Measurements from ENCODE around the gene ADAMTS6.

ADAMTS6 gene

DNA sequence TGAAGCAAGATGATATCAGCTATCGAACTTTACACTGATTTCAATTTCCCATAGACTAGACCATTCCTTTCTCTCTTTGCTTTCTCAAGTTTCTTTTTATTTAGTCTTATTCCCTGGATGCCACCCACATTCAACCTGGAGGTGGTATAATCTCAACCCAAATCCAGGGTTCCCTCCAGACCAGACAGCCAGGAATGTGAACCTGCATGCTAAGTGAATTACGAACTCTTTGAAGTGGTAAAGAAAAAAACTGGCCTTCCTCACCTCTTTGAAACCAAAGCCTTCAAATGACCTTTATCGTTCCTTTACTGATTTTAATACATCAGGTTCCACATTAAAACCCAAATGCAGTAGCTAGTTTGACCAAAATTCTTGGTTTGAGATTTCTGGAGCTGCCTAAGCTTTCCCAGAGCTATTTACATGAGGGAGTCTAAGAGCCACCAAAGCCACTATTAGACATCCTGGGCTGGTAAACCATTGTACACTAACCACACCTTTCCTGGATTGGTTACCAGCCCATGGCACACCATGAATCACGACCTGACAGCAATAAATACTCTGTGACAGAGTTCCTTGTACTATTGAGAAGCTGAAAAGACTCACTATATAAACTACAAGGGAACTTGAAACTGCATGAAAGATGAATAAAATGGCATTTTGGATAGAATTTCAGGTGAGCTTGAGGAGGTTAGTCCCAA lies 323.7 kb downstream of the ADAMTS6 start:
- Histone ChIP-seq H3K9ac (ENCODE audit: low read depth, low read length) (no peak overlapping the region), H3K36me3 (ENCODE audit: control insufficient read depth, insufficient read depth, low read length) (no peaks in the 10 kb centered on the region), H3K27me3 (ENCODE audit: control insufficient read depth, insufficient read depth, low read length) (no peaks in the 10 kb centered on the region), H3K4me1 (ENCODE audit: control insufficient read depth, insufficient read depth, low read length) (no peaks in the 10 kb centered on the region), H3K4me3 (ENCODE audit: low read depth, low read length) (no peak overlapping the region), H3K9me3 (ENCODE audit: control insufficient read depth, insufficient read depth, low read length) (peaks cover 3% of the 10 kb centered on the region)

DNA sequence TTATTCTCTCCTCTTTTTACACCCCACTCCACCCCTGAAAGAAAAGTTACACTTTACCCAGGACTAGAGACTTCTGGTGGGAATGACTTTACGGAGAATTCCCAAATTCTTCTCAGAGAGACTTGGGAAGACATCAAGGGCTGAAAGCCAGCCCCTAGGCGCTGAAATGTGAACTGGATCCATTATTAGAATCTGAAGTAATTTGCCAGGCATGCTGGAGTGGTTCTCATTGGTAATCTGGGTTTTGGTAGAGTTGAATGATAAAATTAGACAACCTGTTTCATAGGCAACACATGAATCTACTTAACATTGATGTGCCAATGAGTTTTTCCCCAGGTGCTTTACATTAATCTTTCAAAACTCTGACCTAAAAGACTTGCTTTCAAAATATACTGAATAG lies 324.8 kb downstream of the ADAMTS6 start:
- H3K36me3 ChIP-seq (ENCODE audit: control insufficient read depth, insufficient read depth, low read length) = no peaks in the 10 kb centered on the region
- no peak overlapping the region for H3K4me3 ChIP-seq (ENCODE audit: low read depth, low read length)
- no peaks in the 10 kb centered on the region for H3K9me3 ChIP-seq (ENCODE audit: control insufficient read depth, insufficient read depth, low read length)

DNA sequence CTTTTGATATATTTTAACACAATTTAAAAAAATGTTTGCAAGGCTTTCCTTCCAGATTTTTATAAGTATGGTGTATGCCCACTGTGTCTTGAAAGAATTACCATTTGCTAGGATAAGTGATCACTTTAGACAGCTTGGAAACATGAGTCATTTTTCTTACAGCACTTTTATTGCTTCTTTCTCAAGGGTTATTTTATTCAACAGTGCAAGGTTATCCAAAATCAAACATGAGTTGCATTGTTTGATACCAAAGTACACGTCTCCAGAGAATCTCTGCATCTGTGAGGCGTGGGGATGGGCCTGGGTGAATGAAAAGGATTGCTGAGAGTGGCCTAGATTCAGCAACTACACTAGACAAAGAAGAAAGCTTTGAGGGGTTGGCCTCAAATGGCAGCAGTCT lies 329.6 kb downstream of the ADAMTS6 start:
- no peak overlapping the region for H3K9ac ChIP-seq (ENCODE audit: low read depth, low read length)
- no peaks in the 10 kb centered on the region for H3K27me3 ChIP-seq (ENCODE audit: control insufficient read depth, insufficient read depth, low read length)
- H3K4me3 ChIP-seq (ENCODE audit: low read depth, low read length) = no peak overlapping the region
- H3K36me3 ChIP-seq (ENCODE audit: control insufficient read depth, insufficient read depth, low read length) = no peaks in the 10 kb centered on the region
- no peaks in the 10 kb centered on the region for H3K9me3 ChIP-seq (ENCODE audit: control insufficient read depth, insufficient read depth, low read length)
- no peaks in the 10 kb centered on the region for H3K4me1 ChIP-seq (ENCODE audit: control insufficient read depth, insufficient read depth, low read length)

More for the DNA sequence above, 324.8 kb downstream of the ADAMTS6 start:
- Histone ChIP-seq H3K27me3 (ENCODE audit: control insufficient read depth, insufficient read depth, low read length) (no peaks in the 10 kb centered on the region), H3K4me1 (ENCODE audit: control insufficient read depth, insufficient read depth, low read length) (no peaks in the 10 kb centered on the region), H3K9ac (ENCODE audit: low read depth, low read length) (no peak overlapping the region)

DNA sequence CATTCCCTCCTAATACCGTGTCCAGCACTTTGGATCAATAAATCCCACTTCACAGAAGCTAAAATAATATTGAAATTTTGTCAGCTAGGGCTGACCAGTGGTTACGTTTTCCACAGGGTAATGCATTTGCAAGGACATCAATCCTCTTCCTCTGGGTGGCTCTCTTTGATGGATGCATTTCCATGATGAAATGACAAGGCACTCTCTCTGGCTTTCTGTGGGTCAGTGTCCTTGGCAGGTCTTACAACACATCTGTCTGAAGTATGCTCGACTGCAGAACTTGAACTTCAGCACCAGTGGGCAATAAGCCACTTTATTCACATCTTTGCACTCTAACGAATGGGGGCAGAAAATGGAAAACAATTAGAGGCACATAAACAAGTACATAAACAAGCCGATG lies 330.1 kb downstream of the ADAMTS6 start:
- Histone ChIP-seq H3K9me3 (ENCODE audit: control insufficient read depth, insufficient read depth, low read length) (no peaks in the 10 kb centered on the region), H3K9ac (ENCODE audit: low read depth, low read length) (no peak overlapping the region), H3K4me1 (ENCODE audit: control insufficient read depth, insufficient read depth, low read length) (no peaks in the 10 kb centered on the region), H3K4me3 (ENCODE audit: low read depth, low read length) (no peak overlapping the region), H3K36me3 (ENCODE audit: control insufficient read depth, insufficient read depth, low read length) (no peaks in the 10 kb centered on the region), H3K27me3 (ENCODE audit: control insufficient read depth, insufficient read depth, low read length) (no peaks in the 10 kb centered on the region)

DNA sequence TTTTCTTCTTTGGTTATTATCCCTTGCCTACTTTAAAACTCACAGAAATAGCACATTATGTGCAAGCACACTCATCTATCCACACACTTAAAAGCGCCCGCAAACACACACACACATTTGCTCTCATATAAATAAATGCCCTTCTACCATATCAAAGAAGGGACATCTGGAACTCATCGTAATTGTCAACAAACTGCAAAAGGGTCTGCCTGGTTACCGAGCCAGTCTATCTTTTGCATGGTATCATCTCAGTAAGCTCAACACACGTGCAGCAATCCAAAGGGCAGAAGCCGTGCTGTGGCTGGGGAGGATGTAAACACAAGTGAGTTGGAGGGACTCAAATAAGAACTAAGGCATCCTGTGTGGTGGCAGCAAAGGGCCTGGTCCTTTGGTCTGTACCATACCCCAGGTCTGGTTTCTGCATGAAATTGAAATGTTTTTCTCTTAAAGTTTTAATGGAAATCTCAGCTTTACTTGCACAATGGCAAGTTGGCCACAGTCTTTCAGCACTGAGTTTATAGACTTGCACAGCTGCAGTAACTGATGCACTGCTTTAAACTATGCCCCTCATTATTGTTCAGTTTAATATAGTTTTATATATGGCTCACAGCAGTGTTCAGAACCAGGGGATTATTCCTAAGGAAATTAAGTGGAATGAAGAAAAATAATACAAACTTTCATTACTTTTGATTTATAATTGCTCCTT lies 331.0 kb downstream of the ADAMTS6 start:
- Histone ChIP-seq H3K36me3 (ENCODE audit: control insufficient read depth, insufficient read depth, low read length) (no peaks in the 10 kb centered on the region), H3K9ac (ENCODE audit: low read depth, low read length) (no peak overlapping the region), H3K4me1 (ENCODE audit: control insufficient read depth, insufficient read depth, low read length) (no peaks in the 10 kb centered on the region), H3K9me3 (ENCODE audit: control insufficient read depth, insufficient read depth, low read length) (no peaks in the 10 kb centered on the region), H3K4me3 (ENCODE audit: low read depth, low read length) (no peak overlapping the region), H3K27me3 (ENCODE audit: control insufficient read depth, insufficient read depth, low read length) (no peaks in the 10 kb centered on the region)

DNA sequence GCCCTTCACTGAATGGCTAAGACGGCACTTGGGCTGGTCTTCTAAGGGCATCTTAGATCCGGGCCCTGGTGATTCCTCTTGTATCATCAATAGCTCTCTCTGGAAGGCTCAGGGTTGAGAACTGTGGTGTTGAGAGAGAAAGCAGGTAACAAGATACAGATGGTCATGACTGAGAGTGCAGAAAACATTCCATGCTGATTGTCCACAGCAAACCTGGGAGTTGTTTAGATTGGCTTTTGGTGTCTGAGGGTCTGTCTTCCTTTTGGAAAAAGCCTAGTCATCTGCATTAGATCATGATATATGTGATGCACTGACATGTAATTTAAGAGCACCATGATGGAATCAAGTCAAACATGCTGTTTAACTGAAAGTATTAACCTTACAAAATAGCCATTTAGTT lies 331.9 kb downstream of the ADAMTS6 start:
- Histone ChIP-seq H3K27me3 (ENCODE audit: control insufficient read depth, insufficient read depth, low read length) (no peaks in the 10 kb centered on the region), H3K4me1 (ENCODE audit: control insufficient read depth, insufficient read depth, low read length) (no peaks in the 10 kb centered on the region), H3K9ac (ENCODE audit: low read depth, low read length) (no peak overlapping the region), H3K4me3 (ENCODE audit: low read depth, low read length) (no peak overlapping the region), H3K9me3 (ENCODE audit: control insufficient read depth, insufficient read depth, low read length) (no peaks in the 10 kb centered on the region), H3K36me3 (ENCODE audit: control insufficient read depth, insufficient read depth, low read length) (no peaks in the 10 kb centered on the region)

DNA sequence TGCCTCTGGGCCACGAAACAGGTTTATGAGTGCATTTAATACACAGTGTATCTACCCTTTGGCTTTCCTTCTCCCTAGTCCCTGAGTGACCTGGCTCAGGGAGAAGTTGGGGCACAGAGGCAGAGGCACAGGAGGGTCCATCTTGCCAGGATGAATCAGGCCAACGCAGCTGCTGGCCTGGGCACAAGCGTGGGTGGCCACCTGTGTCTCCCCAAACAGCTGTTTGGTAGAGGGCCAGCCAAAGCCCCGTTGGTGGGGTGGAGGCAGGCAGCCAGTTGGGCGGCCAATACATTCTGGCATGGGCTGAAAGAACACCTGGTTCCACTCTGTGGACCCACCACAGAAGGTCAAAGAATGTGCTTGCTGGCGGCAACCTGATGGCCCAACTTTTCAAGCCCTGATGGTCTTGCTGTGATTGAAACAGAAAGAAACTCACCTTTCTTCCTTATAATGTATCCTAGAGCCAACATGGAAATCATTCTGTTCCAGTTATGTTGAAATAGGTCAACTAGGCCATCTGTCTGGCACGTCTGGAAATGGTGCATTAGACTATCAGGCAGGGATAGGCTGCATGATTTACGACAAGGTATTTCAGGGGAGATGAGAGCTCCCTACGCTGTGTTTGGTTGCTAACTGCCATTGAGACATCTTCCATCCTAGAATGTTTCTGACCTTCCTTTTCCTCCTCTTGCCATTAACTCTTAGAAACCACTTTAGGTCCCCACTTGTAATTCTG lies 337.4 kb downstream of the ADAMTS6 start:
- no peak overlapping the region for H3K9ac ChIP-seq (ENCODE audit: low read depth, low read length)
- H3K4me3 ChIP-seq (ENCODE audit: low read depth, low read length) = no peak overlapping the region
- H3K27me3 ChIP-seq (ENCODE audit: control insufficient read depth, insufficient read depth, low read length) = no peaks in the 10 kb centered on the region
- no peaks in the 10 kb centered on the region for H3K36me3 ChIP-seq (ENCODE audit: control insufficient read depth, insufficient read depth, low read length)
- peaks cover 10% of the 10 kb centered on the region for H3K4me1 ChIP-seq (ENCODE audit: control insufficient read depth, insufficient read depth, low read length)
- no peaks in the 10 kb centered on the region for H3K9me3 ChIP-seq (ENCODE audit: control insufficient read depth, insufficient read depth, low read length)

DNA sequence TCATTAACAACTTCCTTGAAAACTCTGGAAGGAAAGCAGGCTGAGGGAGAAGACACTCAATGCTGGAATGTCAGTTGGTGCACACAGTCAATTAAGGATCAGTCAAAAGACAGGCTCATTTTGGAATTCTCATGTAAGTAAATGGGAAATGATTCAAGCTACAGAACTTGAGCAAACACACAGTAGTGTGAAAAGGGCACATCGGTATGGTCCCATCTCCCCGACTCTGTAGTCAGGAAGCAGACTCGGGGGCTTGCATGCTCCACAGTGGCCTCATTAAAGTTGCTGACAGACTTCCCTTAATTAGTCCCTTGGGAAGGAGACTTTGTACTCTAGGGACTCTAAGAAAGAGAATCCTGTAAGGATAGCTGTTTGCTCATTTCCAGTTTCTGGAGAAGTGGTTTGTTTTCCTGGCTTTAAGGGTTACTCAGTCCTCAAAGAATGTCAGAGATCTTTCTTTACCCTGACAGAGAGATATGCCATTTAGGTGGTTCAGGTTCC lies 339.2 kb downstream of the ADAMTS6 start:
- H3K9me3 ChIP-seq (ENCODE audit: control insufficient read depth, insufficient read depth, low read length) = no peaks in the 10 kb centered on the region
- H3K27me3 ChIP-seq (ENCODE audit: control insufficient read depth, insufficient read depth, low read length) = no peaks in the 10 kb centered on the region
- peaks cover 10% of the 10 kb centered on the region for H3K4me1 ChIP-seq (ENCODE audit: control insufficient read depth, insufficient read depth, low read length)
- no peaks in the 10 kb centered on the region for H3K36me3 ChIP-seq (ENCODE audit: control insufficient read depth, insufficient read depth, low read length)
- peak overlapping the region; percentile 30 for H3K9ac ChIP-seq (ENCODE audit: low read depth, low read length)
- peak overlapping the region; percentile 4 for H3K4me3 ChIP-seq (ENCODE audit: low read depth, low read length)

DNA sequence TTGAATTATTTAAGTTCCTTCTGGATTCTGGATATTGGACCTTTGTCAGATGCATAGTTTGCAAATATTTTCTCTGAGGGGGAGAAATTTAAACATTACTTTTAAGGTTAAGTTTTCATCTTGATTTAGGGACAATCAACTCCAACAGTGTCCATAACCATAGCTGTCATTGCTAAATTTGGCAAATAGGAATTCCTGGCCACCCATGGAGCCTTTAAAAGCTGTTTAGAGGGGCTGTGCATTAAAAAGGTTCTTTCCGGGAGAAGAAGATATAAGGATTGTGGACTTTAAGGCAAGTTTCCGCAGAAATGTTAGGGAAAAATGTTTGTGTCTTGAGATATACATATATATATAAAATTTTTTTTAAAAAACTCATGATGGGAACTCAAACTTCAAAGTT lies 339.7 kb downstream of the ADAMTS6 start:
- H3K9me3 ChIP-seq (ENCODE audit: control insufficient read depth, insufficient read depth, low read length) = no peaks in the 10 kb centered on the region
- no peaks in the 10 kb centered on the region for H3K36me3 ChIP-seq (ENCODE audit: control insufficient read depth, insufficient read depth, low read length)
- H3K4me3 ChIP-seq (ENCODE audit: low read depth, low read length) = no peak overlapping the region
- no peaks in the 10 kb centered on the region for H3K27me3 ChIP-seq (ENCODE audit: control insufficient read depth, insufficient read depth, low read length)
- no peak overlapping the region for H3K9ac ChIP-seq (ENCODE audit: low read depth, low read length)
- peaks cover 10% of the 10 kb centered on the region for H3K4me1 ChIP-seq (ENCODE audit: control insufficient read depth, insufficient read depth, low read length)

DNA sequence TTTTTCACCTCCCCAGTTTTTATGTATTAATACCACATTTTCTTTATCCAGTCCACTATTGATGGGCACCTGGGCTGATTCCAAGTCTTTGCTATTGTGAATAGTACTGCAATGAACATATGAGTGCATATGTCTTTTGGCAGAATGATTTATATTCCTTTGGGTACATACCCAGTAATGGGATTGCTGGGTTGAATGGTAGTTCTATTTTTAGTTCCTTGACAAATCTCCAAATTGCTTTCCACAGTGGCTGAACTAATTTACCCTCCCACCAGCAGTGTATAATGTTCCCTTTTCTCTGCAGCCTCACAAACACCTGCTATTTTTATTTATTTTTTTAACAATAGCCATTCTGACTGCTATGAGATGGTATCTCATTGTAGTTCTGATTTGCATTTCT lies 340.2 kb downstream of the ADAMTS6 start:
- no peaks in the 10 kb centered on the region for H3K27me3 ChIP-seq (ENCODE audit: control insufficient read depth, insufficient read depth, low read length)
- no peak overlapping the region for H3K9ac ChIP-seq (ENCODE audit: low read depth, low read length)
- peaks cover 10% of the 10 kb centered on the region for H3K4me1 ChIP-seq (ENCODE audit: control insufficient read depth, insufficient read depth, low read length)
- H3K36me3 ChIP-seq (ENCODE audit: control insufficient read depth, insufficient read depth, low read length) = no peaks in the 10 kb centered on the region
- H3K4me3 ChIP-seq (ENCODE audit: low read depth, low read length) = no peak overlapping the region
- H3K9me3 ChIP-seq (ENCODE audit: control insufficient read depth, insufficient read depth, low read length) = no peaks in the 10 kb centered on the region

DNA sequence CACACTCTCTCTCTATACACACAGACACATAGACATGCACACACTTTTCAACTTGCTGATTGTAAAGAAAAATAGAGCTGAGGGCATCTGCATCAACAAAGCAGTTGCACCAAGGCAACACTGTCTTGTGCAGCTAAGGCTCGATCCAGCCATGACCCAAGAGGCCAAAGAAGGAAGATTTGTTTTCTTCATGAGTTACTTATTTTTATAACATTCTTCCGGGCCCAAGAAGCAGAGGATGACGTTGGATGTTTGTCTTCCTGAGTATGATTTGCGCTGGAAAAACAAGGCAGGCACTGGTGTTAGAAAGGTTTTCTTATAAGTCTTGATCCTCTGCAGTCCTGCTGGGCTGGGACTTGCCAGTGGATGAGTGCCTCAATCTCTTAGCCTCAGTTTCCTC lies 344.1 kb downstream of the ADAMTS6 start:
- Histone ChIP-seq H3K36me3 (ENCODE audit: control insufficient read depth, insufficient read depth, low read length) (no peaks in the 10 kb centered on the region), H3K9ac (ENCODE audit: low read depth, low read length) (no peak overlapping the region), H3K4me1 (ENCODE audit: control insufficient read depth, insufficient read depth, low read length) (peaks cover 3% of the 10 kb centered on the region), H3K4me3 (ENCODE audit: low read depth, low read length) (no peak overlapping the region), H3K9me3 (ENCODE audit: control insufficient read depth, insufficient read depth, low read length) (no peaks in the 10 kb centered on the region), H3K27me3 (ENCODE audit: control insufficient read depth, insufficient read depth, low read length) (no peaks in the 10 kb centered on the region)

All from iPS-15b (cell line).